OCI-LY3 (cell line): ENCODE results near the gene CYSLTR2.

Experiments
- H2AFZ ChIP-seq: fragments of 200-600, 300-600 bp; shearing (Covaris generic); 2 replicates; pipeline ENCODE4 v1.6.0; 2014; ENCODE audit warnings: antibody characterized with exemption, low read depth, low read length
- H3K27ac ChIP-seq: fragments of 200-600, 300-600 bp; sonication (generic); 2 replicates; pipeline ENCODE4 v1.5.1; 2014; ENCODE audit warnings: mild to moderate bottlenecking, low read length, moderate library complexity, mixed read lengths
- H3K27me3 ChIP-seq: fragments of 200-600, 300-600 bp; sonication (generic); 2 replicates; pipeline ENCODE4 v1.6.1; 2014; ENCODE audit warnings: low read depth, low read length, mixed read lengths
- H3K36me3 ChIP-seq: fragments of 200-600, 300-600 bp; sonication (generic); replicated peaks from 2 replicates; pipeline ENCODE3; 2014; ENCODE audit warnings: low read depth, low read length, mixed read lengths
- H3K4me1 ChIP-seq: fragments of 300-600, 200-600 bp; sonication (generic); 2 replicates; pipeline ENCODE4 v1.6.1; 2014; ENCODE audit warnings: low read length, mixed read lengths
- H3K4me2 ChIP-seq: fragments of 200-600, 300-600 bp; sonication (generic); 2 replicates; pipeline ENCODE4 v1.6.1; 2014; ENCODE audit warnings: low read length, mixed read lengths
- H3K4me3 ChIP-seq: fragments of 300-600, 200-600 bp; sonication (generic); 2 replicates; pipeline ENCODE4 v1.5.1; 2014; ENCODE audit warnings: antibody characterized with exemption, mild to moderate bottlenecking, low read length, moderate library complexity
- H3K79me2 ChIP-seq: fragments of 300-600, 200-600 bp; shearing (Covaris generic); 2 replicates; pipeline ENCODE4 v1.6.1; 2014; ENCODE audit warnings: mild to moderate bottlenecking, low read length, mixed read lengths
- H3K9ac ChIP-seq: fragments of 300-600, 200-600 bp; shearing (Covaris generic); 2 replicates; pipeline ENCODE4 v1.6.0; 2014; ENCODE audit warnings: mild to moderate bottlenecking, low read length, moderate library complexity
- H3K9me3 ChIP-seq: fragments of 200-600, 300-600 bp; shearing (Covaris generic); 2 replicates; pipeline ENCODE4 v1.6.1; 2014; ENCODE audit warnings: low read length, mixed read lengths; ENCODE audit not compliant: insufficient read depth
- H4K20me1 ChIP-seq: fragments of 200-600, 300-600 bp; sonication (generic); 2 replicates; pipeline ENCODE4 v1.6.1; 2016; ENCODE audit warnings: low read length, mixed read lengths; ENCODE audit not compliant: insufficient read depth
- EZH2phosphoT487 ChIP-seq: fragments of 200-600 bp; shearing (Covaris generic); IDR thresholded peaks from 2 replicates; pipeline ENCODE4 v1.6.1; 2018; ENCODE audit warnings: antibody characterized with exemption, mixed run types, low read depth
- TF ChIP-seq, protein P1 (sequence below): fragments of 200-600, 300-600 bp; sonication (generic); IDR thresholded peaks from 2 replicates; pipeline ENCODE4 v1.5.1; 2014; ENCODE audit warnings: antibody characterized with exemption, low read length, low read depth

Gene CYSLTR2

DNA sequence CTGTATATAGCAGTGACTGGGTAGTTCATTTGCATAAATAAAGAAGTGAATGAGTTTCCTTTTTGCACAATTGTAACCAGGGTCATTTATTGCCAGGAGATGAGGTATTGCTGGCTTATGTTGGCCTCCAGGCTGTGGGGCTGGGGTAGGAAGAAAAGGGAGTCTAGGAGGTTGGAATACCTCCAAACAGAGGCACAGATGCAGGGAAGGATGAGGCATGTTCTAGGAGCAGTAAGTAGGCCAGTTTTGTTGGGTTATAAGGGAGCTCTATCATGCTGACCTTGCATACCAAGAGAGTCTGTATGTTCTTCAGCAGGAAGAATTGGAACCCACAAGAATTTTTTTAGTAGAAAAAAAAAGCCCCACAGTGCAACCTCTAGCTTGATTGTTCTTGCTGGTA, 17.2 kb upstream of the CYSLTR2 start:
- Histone ChIP-seq H3K4me2 (no peak overlapping the region), H3K27ac (no peak overlapping the region), H3K27me3 (no peaks in the 10 kb centered on the region), H3K4me3 (no peak overlapping the region), H3K36me3 (peaks cover 3% of the 10 kb centered on the region), H3K79me2 (no peaks in the 10 kb centered on the region), H3K4me1 (no peaks in the 10 kb centered on the region), H3K9me3 (peaks cover 16% of the 10 kb centered on the region), H2AFZ (no peak overlapping the region), H3K9ac (no peak overlapping the region), H4K20me1 (no peaks in the 10 kb centered on the region)
- TF ChIP-seq, protein P1, sequence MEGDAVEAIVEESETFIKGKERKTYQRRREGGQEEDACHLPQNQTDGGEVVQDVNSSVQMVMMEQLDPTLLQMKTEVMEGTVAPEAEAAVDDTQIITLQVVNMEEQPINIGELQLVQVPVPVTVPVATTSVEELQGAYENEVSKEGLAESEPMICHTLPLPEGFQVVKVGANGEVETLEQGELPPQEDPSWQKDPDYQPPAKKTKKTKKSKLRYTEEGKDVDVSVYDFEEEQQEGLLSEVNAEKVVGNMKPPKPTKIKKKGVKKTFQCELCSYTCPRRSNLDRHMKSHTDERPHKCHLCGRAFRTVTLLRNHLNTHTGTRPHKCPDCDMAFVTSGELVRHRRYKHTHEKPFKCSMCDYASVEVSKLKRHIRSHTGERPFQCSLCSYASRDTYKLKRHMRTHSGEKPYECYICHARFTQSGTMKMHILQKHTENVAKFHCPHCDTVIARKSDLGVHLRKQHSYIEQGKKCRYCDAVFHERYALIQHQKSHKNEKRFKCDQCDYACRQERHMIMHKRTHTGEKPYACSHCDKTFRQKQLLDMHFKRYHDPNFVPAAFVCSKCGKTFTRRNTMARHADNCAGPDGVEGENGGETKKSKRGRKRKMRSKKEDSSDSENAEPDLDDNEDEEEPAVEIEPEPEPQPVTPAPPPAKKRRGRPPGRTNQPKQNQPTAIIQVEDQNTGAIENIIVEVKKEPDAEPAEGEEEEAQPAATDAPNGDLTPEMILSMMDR: no peak
- TF ChIP-seq EZH2phosphoT487: no peak

DNA sequence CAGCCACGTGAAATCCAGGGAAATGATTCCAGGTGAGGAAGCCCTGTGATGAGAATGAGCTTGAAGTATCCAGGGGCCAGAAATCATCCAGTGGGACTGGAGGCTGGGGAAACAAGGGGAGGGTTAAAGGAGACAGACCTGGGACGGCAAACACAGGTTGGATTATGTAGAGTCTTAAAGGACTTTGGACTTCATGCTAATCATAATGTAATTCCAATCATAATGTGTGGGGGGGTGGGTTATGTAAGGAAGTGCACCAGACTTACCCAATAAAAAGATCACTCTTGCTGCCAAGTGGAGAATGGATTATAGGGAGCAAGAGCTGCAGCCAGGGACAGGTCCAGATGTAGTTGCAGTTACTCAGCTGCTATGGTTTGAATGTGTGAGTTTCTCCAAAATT, 16.1 kb upstream of the CYSLTR2 start:
- H3K27ac ChIP-seq: no peak overlapping the region
- no peak overlapping the region for H3K4me2 ChIP-seq
- H3K9me3 ChIP-seq: peaks cover 16% of the 10 kb centered on the region
- H3K79me2 ChIP-seq: no peaks in the 10 kb centered on the region
- TF ChIP-seq, protein P1: no peak
- TF ChIP-seq EZH2phosphoT487: no peak
- H3K4me3 ChIP-seq: no peak overlapping the region
- peaks cover 3% of the 10 kb centered on the region for H3K36me3 ChIP-seq
- no peaks in the 10 kb centered on the region for H3K4me1 ChIP-seq
- H4K20me1 ChIP-seq: no peaks in the 10 kb centered on the region
- H3K9ac ChIP-seq: no peak overlapping the region
- H3K27me3 ChIP-seq: no peaks in the 10 kb centered on the region
- no peak overlapping the region for H2AFZ ChIP-seq

DNA sequence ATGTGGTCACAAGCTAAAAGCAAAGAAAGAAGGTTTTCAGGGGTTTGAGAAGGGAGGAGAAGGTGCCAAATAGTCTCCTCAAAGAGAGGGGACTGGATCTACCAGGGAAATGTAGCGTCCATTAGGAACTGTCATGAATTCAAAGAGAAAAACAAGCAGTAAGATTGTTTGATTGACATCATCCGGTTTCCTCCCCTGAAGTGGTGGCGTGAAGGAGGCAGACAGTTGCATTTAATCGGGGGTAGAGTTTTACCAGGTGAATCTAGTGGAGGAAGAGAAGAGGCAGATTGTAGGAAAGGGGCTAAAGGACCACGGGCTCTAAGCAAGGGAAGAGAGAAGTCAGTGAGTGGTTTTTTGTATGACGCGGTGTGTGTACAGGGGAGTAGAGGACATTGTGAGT, 13.0 kb upstream of the CYSLTR2 start:
- Histone ChIP-seq H3K27ac (no peak overlapping the region), H3K4me2 (no peak overlapping the region), H3K27me3 (no peaks in the 10 kb centered on the region), H3K9me3 (peaks cover 7% of the 10 kb centered on the region), H3K36me3 (peaks cover 3% of the 10 kb centered on the region), H3K9ac (no peak overlapping the region), H2AFZ (no peak overlapping the region), H3K4me1 (no peaks in the 10 kb centered on the region), H3K79me2 (no peaks in the 10 kb centered on the region), H3K4me3 (no peak overlapping the region), H4K20me1 (no peaks in the 10 kb centered on the region)
- TF ChIP-seq EZH2phosphoT487: no peak
- TF ChIP-seq, protein P1: no peak

DNA sequence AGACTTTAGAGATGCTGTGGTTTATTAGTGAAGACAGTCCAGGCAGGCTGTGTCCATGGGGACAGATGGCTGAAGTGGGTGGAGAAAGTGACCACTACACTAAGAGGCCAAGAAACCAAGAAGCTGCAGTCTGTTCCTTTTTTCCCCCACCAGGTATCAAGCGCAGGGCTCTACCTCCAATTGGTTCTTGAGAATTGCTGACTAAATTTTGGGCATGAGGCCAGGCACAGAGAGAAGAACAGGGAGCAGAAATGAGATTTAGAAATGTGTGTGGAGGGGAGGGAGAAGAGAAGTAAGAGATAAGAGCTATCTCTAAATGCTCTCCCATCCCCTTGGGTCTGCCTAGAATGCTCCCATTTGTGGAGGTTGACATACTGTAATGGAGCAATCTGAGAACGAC, 12.3 kb upstream of the CYSLTR2 start:
- H3K9me3 ChIP-seq: peaks cover 2% of the 10 kb centered on the region; the same call in 1 of the 2 replicates
- TF ChIP-seq, protein P1: no peak
- TF ChIP-seq EZH2phosphoT487: no peak
- H3K4me3 ChIP-seq: no peak overlapping the region
- no peak overlapping the region for H3K4me2 ChIP-seq
- no peak overlapping the region for H3K9ac ChIP-seq
- peaks cover 2% of the 10 kb centered on the region for H3K36me3 ChIP-seq
- no peaks in the 10 kb centered on the region for H3K27me3 ChIP-seq
- no peaks in the 10 kb centered on the region for H4K20me1 ChIP-seq
- no peaks in the 10 kb centered on the region for H3K79me2 ChIP-seq
- no peak overlapping the region for H2AFZ ChIP-seq
- no peak overlapping the region for H3K27ac ChIP-seq
- H3K4me1 ChIP-seq: no peaks in the 10 kb centered on the region
